HL-60 (cell line): ENCODE results near the gene TIMP2.

Source experiments
- DNase-seq, 2 experiments: peaks; one replicate each; pipeline ENCODE4 v3.0.0-alpha.2; 2010 to 2020; ENCODE audit warnings: low read depth in 1 of 2, low spot score in 1 of 2
- H3K27ac ChIP-seq: fragments of 250-450 bp; sonication (Bioruptor Pico); replicated peaks from 2 replicates; pipeline ENCODE4 v1.5.1; 2020; ENCODE audit warnings: mild to moderate bottlenecking, moderate library complexity
- H3K27me3 ChIP-seq: fragments of 250-450 bp; sonication (Bioruptor Pico); 2 replicates; pipeline ENCODE4 v1.5.1; 2021; ENCODE audit warnings: mild to moderate bottlenecking, moderate library complexity; ENCODE audit not compliant: insufficient read depth, poor library complexity, severe bottlenecking
- H3K4me3 ChIP-seq: replicated peaks from 2 replicates; pipeline ENCODE4 v1.5.1; 2011; ENCODE audit warnings: mild to moderate bottlenecking, control low read depth, low read length; ENCODE audit not compliant: insufficient read depth
- GABPA ChIP-seq: IDR thresholded peaks from 2 replicates; pipeline ENCODE4 v1.6.1; 2012; ENCODE audit warnings: low read depth
- POLR2AphosphoS5 ChIP-seq: IDR thresholded peaks from 2 replicates; pipeline ENCODE4 v1.6.1; 2012; ENCODE audit warnings: low read depth
- SPI1 ChIP-seq: IDR thresholded peaks from 2 replicates; pipeline ENCODE4 v1.6.1; 2012; ENCODE audit warnings: low read depth, mild to moderate bottlenecking, borderline replicate concordance
- TF ChIP-seq, protein P1 (sequence below): IDR thresholded peaks from 2 replicates; pipeline ENCODE4 v1.6.1; 2012; ENCODE audit warnings: low read depth; ENCODE audit not compliant: insufficient replicate concordance
- TF ChIP-seq, protein P2 (sequence below): IDR thresholded peaks from one replicate; pipeline ENCODE4 v1.5.1; 2011; ENCODE audit warnings: low read length, control low read depth, inconsistent platforms; ENCODE audit not compliant: insufficient read depth

Gene TIMP2

DNA sequence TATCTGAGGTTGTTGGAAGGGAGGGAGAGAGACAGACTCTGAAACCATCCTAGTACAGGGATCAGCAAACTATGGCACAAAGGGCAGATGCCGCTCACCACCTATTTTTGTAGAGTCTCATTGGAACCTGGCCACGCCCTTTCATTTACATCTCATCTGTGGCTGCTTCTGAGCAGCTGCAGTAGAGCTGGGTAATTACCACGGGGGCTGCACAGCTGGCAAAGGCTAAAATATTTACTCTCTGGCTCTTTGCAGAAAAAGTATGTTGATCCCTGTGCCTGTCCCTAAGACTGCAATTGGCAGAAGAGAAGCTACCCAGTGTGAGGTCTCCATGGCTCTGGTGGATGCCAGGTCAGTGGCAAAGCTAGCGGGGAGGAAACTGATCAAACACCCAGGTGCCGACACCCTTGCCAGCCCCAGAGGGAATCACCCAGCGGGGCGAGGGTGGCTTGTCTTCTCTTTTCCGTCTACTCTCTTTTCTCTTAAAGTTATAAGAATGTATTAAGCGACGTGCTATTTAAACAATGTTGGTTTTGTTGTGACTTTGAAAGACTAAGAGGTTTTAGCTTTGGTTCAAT lies 36.2 kb downstream of the TIMP2 start:
- DNase-seq = no peak
- Histone ChIP-seq H3K27me3 (no peaks in the 10 kb centered on the region), H3K4me3 (no peak overlapping the region), H3K27ac (peak overlapping the region; percentile 70)
- TF ChIP-seq, protein P1, sequence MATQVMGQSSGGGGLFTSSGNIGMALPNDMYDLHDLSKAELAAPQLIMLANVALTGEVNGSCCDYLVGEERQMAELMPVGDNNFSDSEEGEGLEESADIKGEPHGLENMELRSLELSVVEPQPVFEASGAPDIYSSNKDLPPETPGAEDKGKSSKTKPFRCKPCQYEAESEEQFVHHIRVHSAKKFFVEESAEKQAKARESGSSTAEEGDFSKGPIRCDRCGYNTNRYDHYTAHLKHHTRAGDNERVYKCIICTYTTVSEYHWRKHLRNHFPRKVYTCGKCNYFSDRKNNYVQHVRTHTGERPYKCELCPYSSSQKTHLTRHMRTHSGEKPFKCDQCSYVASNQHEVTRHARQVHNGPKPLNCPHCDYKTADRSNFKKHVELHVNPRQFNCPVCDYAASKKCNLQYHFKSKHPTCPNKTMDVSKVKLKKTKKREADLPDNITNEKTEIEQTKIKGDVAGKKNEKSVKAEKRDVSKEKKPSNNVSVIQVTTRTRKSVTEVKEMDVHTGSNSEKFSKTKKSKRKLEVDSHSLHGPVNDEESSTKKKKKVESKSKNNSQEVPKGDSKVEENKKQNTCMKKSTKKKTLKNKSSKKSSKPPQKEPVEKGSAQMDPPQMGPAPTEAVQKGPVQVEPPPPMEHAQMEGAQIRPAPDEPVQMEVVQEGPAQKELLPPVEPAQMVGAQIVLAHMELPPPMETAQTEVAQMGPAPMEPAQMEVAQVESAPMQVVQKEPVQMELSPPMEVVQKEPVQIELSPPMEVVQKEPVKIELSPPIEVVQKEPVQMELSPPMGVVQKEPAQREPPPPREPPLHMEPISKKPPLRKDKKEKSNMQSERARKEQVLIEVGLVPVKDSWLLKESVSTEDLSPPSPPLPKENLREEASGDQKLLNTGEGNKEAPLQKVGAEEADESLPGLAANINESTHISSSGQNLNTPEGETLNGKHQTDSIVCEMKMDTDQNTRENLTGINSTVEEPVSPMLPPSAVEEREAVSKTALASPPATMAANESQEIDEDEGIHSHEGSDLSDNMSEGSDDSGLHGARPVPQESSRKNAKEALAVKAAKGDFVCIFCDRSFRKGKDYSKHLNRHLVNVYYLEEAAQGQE = no peak
- TF ChIP-seq POLR2AphosphoS5 (no peak), GABPA (no peak), SPI1 (no peak)
- TF ChIP-seq, protein P2, sequence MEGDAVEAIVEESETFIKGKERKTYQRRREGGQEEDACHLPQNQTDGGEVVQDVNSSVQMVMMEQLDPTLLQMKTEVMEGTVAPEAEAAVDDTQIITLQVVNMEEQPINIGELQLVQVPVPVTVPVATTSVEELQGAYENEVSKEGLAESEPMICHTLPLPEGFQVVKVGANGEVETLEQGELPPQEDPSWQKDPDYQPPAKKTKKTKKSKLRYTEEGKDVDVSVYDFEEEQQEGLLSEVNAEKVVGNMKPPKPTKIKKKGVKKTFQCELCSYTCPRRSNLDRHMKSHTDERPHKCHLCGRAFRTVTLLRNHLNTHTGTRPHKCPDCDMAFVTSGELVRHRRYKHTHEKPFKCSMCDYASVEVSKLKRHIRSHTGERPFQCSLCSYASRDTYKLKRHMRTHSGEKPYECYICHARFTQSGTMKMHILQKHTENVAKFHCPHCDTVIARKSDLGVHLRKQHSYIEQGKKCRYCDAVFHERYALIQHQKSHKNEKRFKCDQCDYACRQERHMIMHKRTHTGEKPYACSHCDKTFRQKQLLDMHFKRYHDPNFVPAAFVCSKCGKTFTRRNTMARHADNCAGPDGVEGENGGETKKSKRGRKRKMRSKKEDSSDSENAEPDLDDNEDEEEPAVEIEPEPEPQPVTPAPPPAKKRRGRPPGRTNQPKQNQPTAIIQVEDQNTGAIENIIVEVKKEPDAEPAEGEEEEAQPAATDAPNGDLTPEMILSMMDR = no peak

DNA sequence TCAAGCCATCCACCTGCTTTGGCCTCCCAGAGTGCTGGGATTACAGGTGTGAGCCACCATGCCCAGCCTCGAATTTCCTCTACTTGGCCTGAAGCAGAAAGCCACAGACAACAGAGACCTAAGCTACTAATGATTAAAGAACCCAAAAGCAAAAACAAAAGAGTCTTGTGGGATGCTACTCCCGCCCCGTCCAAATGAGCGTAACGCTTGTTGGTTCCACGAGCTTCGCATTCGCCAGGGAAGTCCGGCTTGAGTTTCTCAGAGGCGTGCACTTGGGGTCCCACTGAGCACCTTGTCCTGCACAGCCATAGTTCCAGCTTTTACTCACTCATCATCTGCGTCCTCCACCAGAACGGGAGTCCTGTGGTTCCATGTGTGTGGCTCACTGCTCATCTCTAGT lies 38.2 kb downstream of the TIMP2 start:
- DNase-seq = no peak
- TF ChIP-seq GABPA (no peak), POLR2AphosphoS5 (no peak)
- TF ChIP-seq, protein P1 = no peak
- TF ChIP-seq, protein P2 = no peak
- no peaks in the 10 kb centered on the region for H3K27me3 ChIP-seq
- H3K4me3 ChIP-seq = no peak overlapping the region
- H3K27ac ChIP-seq = no peak overlapping the region

DNA sequence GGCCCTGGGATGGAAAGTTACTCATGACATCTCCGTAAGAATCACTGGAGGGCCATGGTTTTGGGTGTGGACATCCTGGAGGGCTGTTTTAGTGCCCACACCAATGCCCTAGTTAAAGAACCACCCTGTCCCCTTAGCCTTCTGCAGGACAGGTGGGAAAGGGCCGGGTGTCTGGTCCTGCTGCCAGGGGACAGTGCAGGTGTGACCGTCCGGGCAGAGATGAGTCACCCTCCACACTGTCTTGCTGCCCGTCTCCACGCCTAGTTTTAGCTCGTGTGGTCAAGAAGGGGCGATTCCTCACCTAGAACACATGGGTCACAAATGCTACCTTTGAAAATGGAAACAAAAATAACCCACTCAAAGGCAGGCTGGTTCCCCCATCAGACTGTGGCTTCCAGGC lies 39.2 kb downstream of the TIMP2 start:
- Histone ChIP-seq H3K27ac (no peak overlapping the region), H3K4me3 (no peak overlapping the region), H3K27me3 (no peaks in the 10 kb centered on the region)
- TF ChIP-seq SPI1 (no peak), POLR2AphosphoS5 (no peak)
- TF ChIP-seq, protein P2 = no peak
- DNase-seq = no peak
